Progenitor cell of endocrine pancreas (in vitro differentiated cells): ENCODE data around the gene KLHDC3. TPM values are rescaled to one million over a fixed set of nuclear protein-coding genes. Genes with fewer than 3 reads are reported as not detected.

Source experiments
- DNase-seq: peaks from one replicate; pipeline ENCODE4 v3.0.0; 2021; ENCODE audit warnings: low spot score; ENCODE audit not compliant: unreplicated experiment
- H3K27ac Mint-ChIP-seq: 2 replicates; pipeline ENCODE4 v1.8.0; 2021; ENCODE audit warnings: mild to moderate bottlenecking, moderate library complexity, mixed read lengths
- H3K27me3 Mint-ChIP-seq: 2 replicates; pipeline ENCODE4 v1.8.0; 2021; ENCODE audit warnings: mixed read lengths
- H3K36me3 Mint-ChIP-seq: 2 replicates; pipeline ENCODE4 v1.8.0; 2022; ENCODE audit warnings: mixed read lengths; ENCODE audit not compliant: insufficient read depth
- H3K4me1 Mint-ChIP-seq: 2 replicates; pipeline ENCODE4 v1.8.0; 2021; ENCODE audit warnings: low read depth, mixed read lengths
- H3K4me3 Mint-ChIP-seq: 2 replicates; pipeline ENCODE4 v1.8.0; 2021; ENCODE audit warnings: low read depth, mild to moderate bottlenecking, moderate library complexity, mixed read lengths
- H3K9me3 Mint-ChIP-seq: 2 replicates; pipeline ENCODE4 v1.8.0; 2021; ENCODE audit warnings: low read depth, mixed read lengths
- CTCF ChIP-seq: fragments of 200-600 bp; sonication (generic); IDR thresholded peaks from one replicate; pipeline ENCODE4 v1.5.0; 2021; ENCODE audit warnings: antibody characterized with exemption, mild to moderate bottlenecking; ENCODE audit not compliant: unreplicated experiment
- long read RNA-seq: library from polyadenylated mRNA; unstranded; transcript quantifications from one replicate; pipeline ENCODE4 v2.0.0, GENCODE V29; 2020
- total RNA-seq: library from RNA; stranded (reverse); gene quantifications from 2 replicates; pipeline ENCODE4 v1.2.1, GENCODE V29; 2021

The KLHDC3 gene
- 86.8 and 91.1 TPM in 2 replicates for total RNA-seq
- long read RNA-seq, transcript KLHDC3-202 (11 exons, 1,909 nt) = major isoform, 137 of 150 reads
- long read RNA-seq, partial matches to known transcripts = 7 of 150 reads
- long read RNA-seq, other reads (novel, unspliced or antisense) = 6 of 150 reads

- no peak for TF ChIP-seq CTCF
- Mint-ChIP-seq H3K27ac (peak within 1 kb of the TSS; percentile 92), H3K4me3 (peak within 1 kb of the TSS; percentile 93), H3K4me1 (peaks cover 30% of the 10 kb centered on the region), H3K9me3 (no peaks in the 10 kb centered on the region), H3K36me3 (peaks cover 13% of the 10 kb centered on the region), H3K27me3 (no peaks in the 10 kb centered on the region)
- peak; percentile 98 for DNase-seq
Observed at GRCh38 chr6:43013843-43014433, at the start of gene KLHDC3, which contains the start of gene MEA1. Gene KLHDC3 (plus strand): TSS chr6:43014249. CDS start chr6:43017193, 2,944 bp downstream. Gene MEA1 (minus strand): TSS chr6:43013946. CDS start chr6:43013813, 133 bp downstream.

GRCh38 chr6:42966571-42966970 lies 47.5 kb upstream of the KLHDC3 start:
- no peaks in the 10 kb centered on the region for H3K9me3 Mint-ChIP-seq
- no peak overlapping the region for H3K27ac Mint-ChIP-seq
- TF ChIP-seq CTCF = no peak
- H3K27me3 Mint-ChIP-seq = peaks cover 3% of the 10 kb centered on the region
- H3K4me1 Mint-ChIP-seq = no peaks in the 10 kb centered on the region
- peaks cover 8% of the 10 kb centered on the region for H3K36me3 Mint-ChIP-seq
- peak overlapping the region; percentile 14 for H3K4me3 Mint-ChIP-seq
- no peak for DNase-seq

GRCh38 chr6:42967228-42967627 lies 46.8 kb upstream of the KLHDC3 start:
- DNase-seq = no peak
- H3K9me3 Mint-ChIP-seq = no peaks in the 10 kb centered on the region
- no peak for TF ChIP-seq CTCF
- H3K36me3 Mint-ChIP-seq = peaks cover 6% of the 10 kb centered on the region
- no peaks in the 10 kb centered on the region for H3K4me1 Mint-ChIP-seq
- peak overlapping the region; percentile 74 for H3K27ac Mint-ChIP-seq
- peaks cover 3% of the 10 kb centered on the region for H3K27me3 Mint-ChIP-seq
- H3K4me3 Mint-ChIP-seq = no peak overlapping the region

GRCh38 chr6:42968126-42968701 lies 45.8 kb upstream of the KLHDC3 start:
- no peaks in the 10 kb centered on the region for H3K27me3 Mint-ChIP-seq
- peaks cover 4% of the 10 kb centered on the region for H3K36me3 Mint-ChIP-seq
- no peak overlapping the region for H3K27ac Mint-ChIP-seq
- no peak for TF ChIP-seq CTCF
- H3K9me3 Mint-ChIP-seq = no peaks in the 10 kb centered on the region
- no peak overlapping the region for H3K4me3 Mint-ChIP-seq
- no peak for DNase-seq
- H3K4me1 Mint-ChIP-seq = no peaks in the 10 kb centered on the region

GRCh38 chr6:42968783-42969182 lies 45.3 kb upstream of the KLHDC3 start:
- Mint-ChIP-seq H3K4me3 (no peak overlapping the region), H3K9me3 (no peaks in the 10 kb centered on the region), H3K4me1 (no peaks in the 10 kb centered on the region), H3K27ac (no peak overlapping the region), H3K36me3 (peaks cover 4% of the 10 kb centered on the region), H3K27me3 (no peaks in the 10 kb centered on the region)
- TF ChIP-seq CTCF = no peak
- DNase-seq = no peak
